Subcutaneous abdominal adipose tissue (tissue), 5 donors: ENCODE results near the gene TCEANC2.
"Not testable (repeated sequence)": the region's sequence is repeated elsewhere in the genome, so short reads cannot be mapped to it uniquely, and the experiment has no call there.

Experiments
- H3K27ac ChIP-seq: one replicate; pipeline ENCODE4 v1.7.0; 2013; ENCODE audit warnings: low read depth, mild to moderate bottlenecking, inconsistent platforms, low read length, moderate library complexity
- H3K27me3 ChIP-seq, 5 donors: one replicate each; pipeline ENCODE4 v1.7.0; 2013; ENCODE audit warnings: low read length in 5 of 5, inconsistent platforms in 1 of 5; ENCODE audit not compliant: control insufficient read depth in 5 of 5, insufficient read depth in 4 of 5
- H3K36me3 ChIP-seq, 5 donors: one replicate each; pipeline ENCODE4 v1.7.0; 2013; ENCODE audit warnings: low read length in 5 of 5; ENCODE audit not compliant: control insufficient read depth in 5 of 5, insufficient read depth in 5 of 5
- H3K4me1 ChIP-seq, 5 donors: one replicate each; pipeline ENCODE4 v1.7.0; 2013; ENCODE audit warnings: low read length in 5 of 5, mild to moderate bottlenecking in 3 of 5, moderate library complexity in 1 of 5; ENCODE audit not compliant: control insufficient read depth in 5 of 5, insufficient read depth in 5 of 5
- H3K4me3 ChIP-seq, 5 donors: one replicate each; pipeline ENCODE4 v1.7.0; 2013; ENCODE audit warnings: low read length in 5 of 5, low read depth in 1 of 5
- H3K9ac ChIP-seq, 5 donors: one replicate each; pipeline ENCODE4 v1.7.0; 2013; ENCODE audit warnings: low read length in 5 of 5, mild to moderate bottlenecking in 4 of 5, moderate library complexity in 3 of 5
- H3K9me3 ChIP-seq, 5 donors: one replicate each; pipeline ENCODE4 v1.7.0; 2013; ENCODE audit warnings: low read length in 5 of 5; ENCODE audit not compliant: control insufficient read depth in 5 of 5
- donor health status: healthy.
- donor health status: healthy.
- donor health status: healthy.
- donor health status: healthy.
- donor health status: healthy.

The TCEANC2 gene

GRCh38 chr1:54052934-54053744, at the start of gene TCEANC2, which contains the start of gene TMEM59:
TSS of gene TCEANC2 (plus strand) at chr1:54053608. CDS start at chr1:54054423, 815 bp downstream.
TSS of gene TMEM59 (minus strand) at chr1:54053204. CDS start at chr1:54053188, 16 bp downstream.
- Histone ChIP-seq H3K27me3 (no peaks in the 10 kb centered on the region), H3K4me1 (peaks cover 11 to 43% (median 38%) of the 10 kb centered on the region in 5 donors), H3K27ac (peak within 1 kb of the TSS; percentile 91), H3K9ac (peak within 1 kb of the TSS; percentile 85 to 99 (median 98)), H3K9me3 (no peaks in the 10 kb centered on the region), H3K4me3 (peak within 1 kb of the TSS; percentile 70 to 100 (median 99)), H3K36me3 (peaks cover 0 to 5% (median 0%) of the 10 kb centered on the region in 5 donors)

DNA sequence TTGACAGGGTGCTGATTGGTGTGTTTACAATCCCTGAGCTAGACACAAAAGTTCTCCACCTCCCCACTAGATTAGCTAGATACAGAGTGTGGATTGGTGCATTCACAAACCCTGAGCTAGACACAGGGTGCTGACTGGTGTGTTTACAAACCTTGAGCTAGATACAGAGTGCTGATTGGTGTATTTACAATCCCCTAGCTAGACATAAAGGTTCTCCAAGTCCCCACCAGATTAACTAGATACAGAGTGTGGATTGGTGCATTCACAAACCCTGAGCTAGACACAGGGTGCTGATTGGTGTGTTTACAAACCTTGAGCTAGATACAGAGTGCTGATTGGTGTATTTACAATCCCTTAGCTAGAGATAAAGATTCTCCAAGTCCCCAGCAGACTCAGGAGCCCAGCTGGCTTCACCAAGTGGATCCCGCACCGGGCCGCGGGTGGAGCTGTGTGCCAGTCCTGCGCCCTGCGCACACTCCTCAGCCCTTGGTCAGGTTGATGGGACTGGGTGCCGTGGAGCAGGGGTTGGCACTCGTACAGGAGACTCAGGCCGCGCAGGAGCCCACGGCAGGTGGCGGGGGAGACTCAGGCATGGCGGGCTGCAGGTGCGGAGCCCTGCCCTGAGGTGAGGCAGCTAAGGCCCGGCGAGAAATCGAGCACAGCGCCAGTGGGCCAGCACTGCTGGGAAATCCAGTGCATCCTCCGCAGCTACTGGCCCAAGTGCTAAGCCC, 49.5 kb upstream of the TCEANC2 start:
- H3K27me3 ChIP-seq, H3K36me3 ChIP-seq, H3K9ac ChIP-seq, H3K4me3 ChIP-seq, H3K27ac ChIP-seq, H3K4me1 ChIP-seq, H3K9me3 ChIP-seq: not testable (repeated sequence)

- no peaks in the 10 kb centered on the region for H3K36me3 ChIP-seq
- H3K9ac ChIP-seq, result no peak overlapping the region
- no peak overlapping the region for H3K4me3 ChIP-seq
- H3K9me3 ChIP-seq, result no peaks in the 10 kb centered on the region
- H3K27ac ChIP-seq, result no peak overlapping the region
- H3K4me1 ChIP-seq, result no peaks in the 10 kb centered on the region
- H3K27me3 ChIP-seq, result peaks cover 0 to 6% (median 5%) of the 10 kb centered on the region in 5 donors
Measured at GRCh38 chr1:54004481-54005049, 48.8 kb upstream of the TCEANC2 start.

DNA sequence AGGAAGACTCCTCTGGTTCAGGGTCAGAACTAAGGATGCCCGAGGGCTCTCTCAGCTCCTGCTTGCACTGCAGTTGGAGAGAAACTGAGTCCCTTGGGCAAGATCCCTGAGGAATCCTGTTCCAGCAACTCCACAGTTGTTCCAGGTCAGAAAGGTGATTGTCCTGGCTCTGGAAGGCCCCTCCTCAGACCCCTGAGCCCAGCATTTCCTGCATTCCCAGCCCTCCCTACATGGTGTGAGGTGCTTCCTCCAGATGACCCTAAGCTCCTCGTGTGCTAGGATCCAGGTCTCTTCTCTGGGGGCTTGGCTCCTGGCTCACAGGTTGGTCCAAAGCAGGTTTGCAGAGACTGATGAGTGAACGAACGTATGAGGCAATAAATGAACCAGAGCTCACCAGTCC, 46.9 kb upstream of the TCEANC2 start:
- H3K36me3 ChIP-seq, result no peaks in the 10 kb centered on the region
- H3K27me3 ChIP-seq, result peaks cover 0 to 8% (median 5%) of the 10 kb centered on the region in 5 donors
- H3K9ac ChIP-seq, result no peak overlapping the region
- no peak overlapping the region for H3K4me3 ChIP-seq
- no peaks in the 10 kb centered on the region for H3K9me3 ChIP-seq
- H3K4me1 ChIP-seq, result no peaks in the 10 kb centered on the region
- no peak overlapping the region for H3K27ac ChIP-seq

- peaks cover 3 to 13% (median 6%) of the 10 kb centered on the region in 5 donors for H3K27me3 ChIP-seq
- H3K9ac ChIP-seq, result no peak overlapping the region
- no peaks in the 10 kb centered on the region for H3K4me1 ChIP-seq
- no peak overlapping the region for H3K4me3 ChIP-seq
- H3K27ac ChIP-seq, result no peak overlapping the region
- H3K36me3 ChIP-seq, result no peaks in the 10 kb centered on the region
- no peaks in the 10 kb centered on the region for H3K9me3 ChIP-seq
Measured at GRCh38 chr1:54007613-54008012, 45.8 kb upstream of the TCEANC2 start.

DNA sequence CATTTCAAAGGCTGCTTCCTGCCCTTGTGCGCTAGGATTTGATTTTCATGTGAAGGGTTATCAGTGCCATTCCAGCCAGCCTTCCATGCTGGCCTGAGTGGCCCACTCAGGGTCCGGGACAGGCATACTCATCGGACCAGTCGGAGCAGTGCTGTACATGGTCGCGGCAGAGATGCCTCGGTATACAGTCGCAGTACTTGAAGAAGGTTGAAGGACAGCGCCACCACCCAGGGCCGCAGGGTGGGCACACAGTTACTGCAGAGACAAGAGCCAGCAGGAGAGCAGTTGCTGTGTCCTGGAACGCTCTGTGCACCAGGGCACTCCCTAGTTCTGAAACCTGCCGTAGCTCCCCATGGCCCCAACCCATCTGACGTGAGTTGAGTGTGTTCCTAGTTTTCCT, 44.5 kb upstream of the TCEANC2 start:
- H3K4me1 ChIP-seq, result no peaks in the 10 kb centered on the region
- no peak overlapping the region for H3K27ac ChIP-seq
- no peaks in the 10 kb centered on the region for H3K36me3 ChIP-seq
- peaks cover 3 to 17% (median 12%) of the 10 kb centered on the region in 5 donors for H3K27me3 ChIP-seq
- H3K9me3 ChIP-seq, result no peaks in the 10 kb centered on the region
- H3K4me3 ChIP-seq, result no peak overlapping the region
- H3K9ac ChIP-seq, result no peak overlapping the region

- no peak overlapping the region for H3K9ac ChIP-seq
- H3K36me3 ChIP-seq, result no peaks in the 10 kb centered on the region
- no peak overlapping the region for H3K4me3 ChIP-seq
- no peak overlapping the region for H3K27ac ChIP-seq
- peaks cover 3 to 22% (median 14%) of the 10 kb centered on the region in 5 donors for H3K27me3 ChIP-seq
- H3K9me3 ChIP-seq, result no peaks in the 10 kb centered on the region
- H3K4me1 ChIP-seq, result no peaks in the 10 kb centered on the region
Measured at GRCh38 chr1:54009406-54009805, 44.0 kb upstream of the TCEANC2 start.

GRCh38 chr1:54010415-54011117, 42.8 kb upstream of the TCEANC2 start:
- no peak overlapping the region for H3K27ac ChIP-seq
- H3K4me3 ChIP-seq, result no peak overlapping the region
- peak overlapping the region in 1 of 5 donors; percentile 28 for H3K9ac ChIP-seq
- H3K9me3 ChIP-seq, result no peaks in the 10 kb centered on the region
- peaks cover 3 to 24% (median 14%) of the 10 kb centered on the region in 5 donors for H3K27me3 ChIP-seq
- no peaks in the 10 kb centered on the region for H3K4me1 ChIP-seq
- H3K36me3 ChIP-seq, result no peaks in the 10 kb centered on the region

- H3K9me3 ChIP-seq, result no peaks in the 10 kb centered on the region
- H3K27me3 ChIP-seq, result peaks cover 3 to 30% (median 16%) of the 10 kb centered on the region in 5 donors
- H3K4me3 ChIP-seq, result no peak overlapping the region
- no peak overlapping the region for H3K9ac ChIP-seq
- H3K36me3 ChIP-seq, result no peaks in the 10 kb centered on the region
- no peaks in the 10 kb centered on the region for H3K4me1 ChIP-seq
- no peak overlapping the region for H3K27ac ChIP-seq
Measured at GRCh38 chr1:54011316-54012007, 41.9 kb upstream of the TCEANC2 start.
